Measurements from ENCODE around the gene PARVA. TPM values are rescaled to one million over a fixed set of nuclear protein-coding genes. Genes with fewer than 3 reads are reported as not detected.

PARVA gene
- total and polyA plus RNA-seq, 9 of the 15 experiments (the other 6 are each of a cell fraction or from before 2014, with no cell fraction given): 0.11 TPM; not detected in 8

DNA sequence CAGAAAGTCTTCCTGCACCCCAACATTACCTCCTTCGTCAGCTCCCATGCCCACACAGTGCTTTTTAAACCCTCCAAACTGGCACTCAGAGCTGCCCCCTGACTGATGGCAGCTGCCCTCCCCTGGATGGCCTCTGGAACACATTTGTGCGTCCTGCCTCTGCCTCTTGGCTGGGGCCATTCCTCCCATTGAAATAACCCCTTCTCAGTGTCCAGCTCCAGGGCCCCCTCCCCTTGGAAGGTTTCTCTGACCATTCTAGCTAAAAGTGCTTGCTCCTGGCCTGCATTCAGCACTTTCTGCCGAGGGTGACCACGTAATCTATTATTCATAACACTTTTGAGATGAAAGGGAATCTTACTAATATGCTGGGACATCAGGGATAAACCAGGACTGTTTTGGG lies 130.0 kb downstream of the PARVA start (continued):
- TF ChIP-seq, protein P1, sequence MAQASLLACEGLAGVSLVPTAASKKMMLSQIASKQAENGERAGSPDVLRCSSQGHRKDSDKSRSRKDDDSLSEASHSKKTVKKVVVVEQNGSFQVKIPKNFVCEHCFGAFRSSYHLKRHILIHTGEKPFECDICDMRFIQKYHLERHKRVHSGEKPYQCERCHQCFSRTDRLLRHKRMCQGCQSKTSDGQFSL (CRISPR knock-in tag; IDR thresholded peaks at IDR 0.05): no peak
- TF ChIP-seq, protein P1 (tag; IDR thresholded peaks at IDR 0.05): no peak
- TF ChIP-seq, protein P2, sequence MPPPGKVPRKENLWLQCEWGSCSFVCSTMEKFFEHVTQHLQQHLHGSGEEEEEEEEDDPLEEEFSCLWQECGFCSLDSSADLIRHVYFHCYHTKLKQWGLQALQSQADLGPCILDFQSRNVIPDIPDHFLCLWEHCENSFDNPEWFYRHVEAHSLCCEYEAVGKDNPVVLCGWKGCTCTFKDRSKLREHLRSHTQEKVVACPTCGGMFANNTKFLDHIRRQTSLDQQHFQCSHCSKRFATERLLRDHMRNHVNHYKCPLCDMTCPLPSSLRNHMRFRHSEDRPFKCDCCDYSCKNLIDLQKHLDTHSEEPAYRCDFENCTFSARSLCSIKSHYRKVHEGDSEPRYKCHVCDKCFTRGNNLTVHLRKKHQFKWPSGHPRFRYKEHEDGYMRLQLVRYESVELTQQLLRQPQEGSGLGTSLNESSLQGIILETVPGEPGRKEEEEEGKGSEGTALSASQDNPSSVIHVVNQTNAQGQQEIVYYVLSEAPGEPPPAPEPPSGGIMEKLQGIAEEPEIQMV (tag; conservative IDR thresholded peaks at IDR 0.05; ENCODE audit: low read depth): no peak
- no peak for TF ChIP-seq RAD21 (CRISPR knock-in tag; conservative IDR thresholded peaks at IDR 0.05 in 1 of 2, IDR thresholded peaks at IDR 0.05 in 1 of 2)

DNA sequence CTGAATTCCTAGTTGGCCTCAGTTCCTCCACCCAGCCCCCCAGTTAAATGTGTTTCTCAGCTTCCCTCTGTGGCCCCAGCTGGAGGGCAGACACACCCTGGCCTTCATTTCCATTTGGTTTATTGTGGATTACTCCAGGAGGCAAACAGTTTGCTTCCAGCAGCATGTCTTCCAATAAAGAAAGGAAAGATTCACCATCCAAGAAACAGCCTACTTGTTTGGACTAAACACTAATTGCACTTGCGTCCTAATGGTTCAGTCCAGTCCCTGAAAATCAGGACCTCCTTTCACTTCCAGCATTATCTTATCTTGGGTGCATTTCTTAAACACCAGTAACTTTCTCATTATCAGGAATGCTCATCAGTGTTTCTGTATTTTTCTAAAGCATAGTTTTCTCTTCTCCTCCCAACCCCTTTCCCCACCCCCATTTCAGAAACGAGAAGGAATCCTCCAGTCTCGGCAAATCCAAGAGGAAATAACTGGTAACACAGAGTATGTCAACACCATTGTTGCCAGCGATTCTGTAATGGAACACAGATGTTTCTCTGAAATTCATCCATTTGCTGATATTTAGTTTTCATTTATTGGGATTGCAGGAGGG lies 130.9 kb downstream of the PARVA start:
- Histone ChIP-seq H3K36me3 (ENCODE audit: control insufficient read depth, insufficient read depth, low read length) (no peaks in the 10 kb centered on the region), H3K9ac (ENCODE audit: insufficient read depth in 1 of 2, low read depth in 2 of 2, low read length in 2 of 2) (no peak overlapping the region), H3K4me3 (no peak overlapping the region), H3K27me3 (ENCODE audit: control insufficient read depth in 2 of 2, insufficient read depth in 2 of 2, low read length in 2 of 2) (peaks cover 4 to 16% of the 10 kb centered on the region in 2 experiments; a peak in 4 of 5 replicates), H3K4me2 (ENCODE audit: insufficient read depth, low read length) (no peak overlapping the region), H4K20me1 (replicated peaks; ENCODE audit: control insufficient read depth, insufficient read depth, low read length) (no peaks in the 10 kb centered on the region; the same call in 1 of the 2 replicates), H3K4me1 (replicated peaks in 1 of 2; ENCODE audit: control insufficient read depth in 2 of 2, insufficient read depth in 2 of 2, low read length in 2 of 2) (no peaks in the 10 kb centered on the region), H2AFZ (ENCODE audit: low read depth, low read length) (no peak overlapping the region), H3K79me2 (ENCODE audit: control insufficient read depth, insufficient read depth, low read length) (no peaks in the 10 kb centered on the region), H3K9me1 (ENCODE audit: control insufficient read depth, insufficient read depth, low read length) (no peaks in the 10 kb centered on the region), H3K9me3 (replicated peaks; ENCODE audit: control insufficient read depth, insufficient read depth, low read depth, low read length) (no peaks in the 10 kb centered on the region), H3K27ac (ENCODE audit: extremely low read depth, low read depth, low read length) (no peak overlapping the region)
- TF ChIP-seq ZBTB17 (CRISPR knock-in tag; IDR thresholded peaks at IDR 0.05): no peak
- TF ChIP-seq ARNT (IDR thresholded peaks at IDR 0.05): no peak
- TF ChIP-seq, protein P3, sequence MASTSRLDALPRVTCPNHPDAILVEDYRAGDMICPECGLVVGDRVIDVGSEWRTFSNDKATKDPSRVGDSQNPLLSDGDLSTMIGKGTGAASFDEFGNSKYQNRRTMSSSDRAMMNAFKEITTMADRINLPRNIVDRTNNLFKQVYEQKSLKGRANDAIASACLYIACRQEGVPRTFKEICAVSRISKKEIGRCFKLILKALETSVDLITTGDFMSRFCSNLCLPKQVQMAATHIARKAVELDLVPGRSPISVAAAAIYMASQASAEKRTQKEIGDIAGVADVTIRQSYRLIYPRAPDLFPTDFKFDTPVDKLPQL (IDR thresholded peaks at IDR 0.05; ENCODE audit: extremely low read depth, insufficient read length): no peak
- TF ChIP-seq, protein P4, sequence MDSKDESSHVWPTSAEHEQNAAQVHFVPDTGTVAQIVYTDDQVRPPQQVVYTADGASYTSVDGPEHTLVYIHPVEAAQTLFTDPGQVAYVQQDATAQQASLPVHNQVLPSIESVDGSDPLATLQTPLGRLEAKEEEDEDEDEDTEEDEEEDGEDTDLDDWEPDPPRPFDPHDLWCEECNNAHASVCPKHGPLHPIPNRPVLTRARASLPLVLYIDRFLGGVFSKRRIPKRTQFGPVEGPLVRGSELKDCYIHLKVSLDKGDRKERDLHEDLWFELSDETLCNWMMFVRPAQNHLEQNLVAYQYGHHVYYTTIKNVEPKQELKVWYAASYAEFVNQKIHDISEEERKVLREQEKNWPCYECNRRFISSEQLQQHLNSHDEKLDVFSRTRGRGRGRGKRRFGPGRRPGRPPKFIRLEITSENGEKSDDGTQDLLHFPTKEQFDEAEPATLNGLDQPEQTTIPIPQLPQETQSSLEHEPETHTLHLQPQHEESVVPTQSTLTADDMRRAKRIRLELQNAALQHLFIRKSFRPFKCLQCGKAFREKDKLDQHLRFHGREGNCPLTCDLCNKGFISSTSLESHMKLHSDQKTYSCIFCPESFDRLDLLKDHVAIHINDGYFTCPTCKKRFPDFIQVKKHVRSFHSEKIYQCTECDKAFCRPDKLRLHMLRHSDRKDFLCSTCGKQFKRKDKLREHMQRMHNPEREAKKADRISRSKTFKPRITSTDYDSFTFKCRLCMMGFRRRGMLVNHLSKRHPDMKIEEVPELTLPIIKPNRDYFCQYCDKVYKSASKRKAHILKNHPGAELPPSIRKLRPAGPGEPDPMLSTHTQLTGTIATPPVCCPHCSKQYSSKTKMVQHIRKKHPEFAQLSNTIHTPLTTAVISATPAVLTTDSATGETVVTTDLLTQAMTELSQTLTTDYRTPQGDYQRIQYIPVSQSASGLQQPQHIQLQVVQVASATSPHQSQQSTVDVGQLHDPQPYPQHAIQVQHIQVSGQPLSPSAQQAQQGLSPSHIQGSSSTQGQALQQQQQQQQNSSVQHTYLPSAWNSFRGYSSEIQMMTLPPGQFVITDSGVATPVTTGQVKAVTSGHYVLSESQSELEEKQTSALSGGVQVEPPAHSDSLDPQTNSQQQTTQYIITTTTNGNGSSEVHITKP (IDR thresholded peaks at IDR 0.05; ENCODE audit: partially characterized antibody): peak; percentile 74
- TF ChIP-seq NFYB (IDR thresholded peaks at IDR 0.05; ENCODE audit: extremely low read depth, insufficient read length): no peak
- intact Hi-C loops (cut with micrococcal nuclease) (no loop called here), in situ Hi-C loops (cut with MboI) (no loop called here)
- POLR2A ChIA-PET: interaction anchor here (1.2 kb wide), 1 partner anchor 10 kb away, joined by 6 read pairs; no protein-coding TSS in a partner anchor
- ATAC-seq (no peak), DNase-seq (ENCODE audit: extremely low read depth in 1 of 4, low spot score in 3 of 4) (no peak), FAIRE-seq (no peak)
- CTCF ChIA-PET (ENCODE audit: low intra/inter-chr PET ratio): no interaction called here
- WGBS (ENCODE audit: insufficient coverage, low coverage, missing lambda C conversion rate): 0% methylated on average over 4 of the region's 4 CpGs
- BruUV-seq (replicated peaks): no TSS peak

All from K562 (cell line).